ENCODE data around the gene SLC7A14. TPM values are rescaled to one million over a fixed set of nuclear protein-coding genes. Genes with fewer than 3 reads are reported as not detected.

The SLC7A14 gene
- total RNA-seq, 1 experiment from 2014 or later: not detected

DNA sequence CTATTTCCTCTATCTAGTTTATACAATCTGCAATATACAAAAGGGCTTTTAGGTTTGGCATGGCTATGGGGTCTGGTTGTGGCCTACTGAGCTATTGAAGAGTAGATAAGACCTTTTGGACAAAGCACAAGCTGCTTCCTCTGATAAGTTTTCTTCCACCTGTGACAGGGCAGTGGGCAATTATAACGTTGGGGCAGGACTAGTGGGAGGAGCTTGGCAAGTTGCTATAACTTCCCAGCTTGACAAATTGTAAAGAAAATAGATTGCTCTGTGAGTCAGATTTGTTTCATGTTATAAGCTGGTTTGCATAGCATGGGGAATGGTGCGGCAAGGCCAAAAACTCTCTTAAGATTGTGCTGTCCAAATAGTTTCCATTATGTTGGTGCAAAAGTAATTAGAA lies 64.9 kb downstream of the SLC7A14 start:
- H3K4me3 Mint-ChIP-seq (ENCODE audit: unreplicated experiment): no peak overlapping the region
- H3K9me3 Mint-ChIP-seq (ENCODE audit: unreplicated experiment): no peaks in the 10 kb centered on the region
- CTCF ChIA-PET: no interaction called here
- intact Hi-C loops (cut with micrococcal nuclease): no loop called here
- DNase-seq (ENCODE audit: unreplicated experiment): peak; percentile 4
- no TSS peak for BruUV-seq (replicated peaks)
- H3K36me3 Mint-ChIP-seq (ENCODE audit: insufficient read depth, unreplicated experiment): no peaks in the 10 kb centered on the region
- H3K4me1 Mint-ChIP-seq (ENCODE audit: insufficient read depth, unreplicated experiment): peaks cover 14% of the 10 kb centered on the region
- POLR2A ChIA-PET: no interaction called here
- TF ChIP-seq, protein P1, sequence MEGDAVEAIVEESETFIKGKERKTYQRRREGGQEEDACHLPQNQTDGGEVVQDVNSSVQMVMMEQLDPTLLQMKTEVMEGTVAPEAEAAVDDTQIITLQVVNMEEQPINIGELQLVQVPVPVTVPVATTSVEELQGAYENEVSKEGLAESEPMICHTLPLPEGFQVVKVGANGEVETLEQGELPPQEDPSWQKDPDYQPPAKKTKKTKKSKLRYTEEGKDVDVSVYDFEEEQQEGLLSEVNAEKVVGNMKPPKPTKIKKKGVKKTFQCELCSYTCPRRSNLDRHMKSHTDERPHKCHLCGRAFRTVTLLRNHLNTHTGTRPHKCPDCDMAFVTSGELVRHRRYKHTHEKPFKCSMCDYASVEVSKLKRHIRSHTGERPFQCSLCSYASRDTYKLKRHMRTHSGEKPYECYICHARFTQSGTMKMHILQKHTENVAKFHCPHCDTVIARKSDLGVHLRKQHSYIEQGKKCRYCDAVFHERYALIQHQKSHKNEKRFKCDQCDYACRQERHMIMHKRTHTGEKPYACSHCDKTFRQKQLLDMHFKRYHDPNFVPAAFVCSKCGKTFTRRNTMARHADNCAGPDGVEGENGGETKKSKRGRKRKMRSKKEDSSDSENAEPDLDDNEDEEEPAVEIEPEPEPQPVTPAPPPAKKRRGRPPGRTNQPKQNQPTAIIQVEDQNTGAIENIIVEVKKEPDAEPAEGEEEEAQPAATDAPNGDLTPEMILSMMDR (IDR thresholded peaks at IDR 0.05; ENCODE audit: unreplicated experiment): no peak
- no peak overlapping the region for H3K27ac Mint-ChIP-seq (ENCODE audit: low read depth, unreplicated experiment)
- H3K27me3 Mint-ChIP-seq (ENCODE audit: insufficient read depth, unreplicated experiment): no peaks in the 10 kb centered on the region

DNA sequence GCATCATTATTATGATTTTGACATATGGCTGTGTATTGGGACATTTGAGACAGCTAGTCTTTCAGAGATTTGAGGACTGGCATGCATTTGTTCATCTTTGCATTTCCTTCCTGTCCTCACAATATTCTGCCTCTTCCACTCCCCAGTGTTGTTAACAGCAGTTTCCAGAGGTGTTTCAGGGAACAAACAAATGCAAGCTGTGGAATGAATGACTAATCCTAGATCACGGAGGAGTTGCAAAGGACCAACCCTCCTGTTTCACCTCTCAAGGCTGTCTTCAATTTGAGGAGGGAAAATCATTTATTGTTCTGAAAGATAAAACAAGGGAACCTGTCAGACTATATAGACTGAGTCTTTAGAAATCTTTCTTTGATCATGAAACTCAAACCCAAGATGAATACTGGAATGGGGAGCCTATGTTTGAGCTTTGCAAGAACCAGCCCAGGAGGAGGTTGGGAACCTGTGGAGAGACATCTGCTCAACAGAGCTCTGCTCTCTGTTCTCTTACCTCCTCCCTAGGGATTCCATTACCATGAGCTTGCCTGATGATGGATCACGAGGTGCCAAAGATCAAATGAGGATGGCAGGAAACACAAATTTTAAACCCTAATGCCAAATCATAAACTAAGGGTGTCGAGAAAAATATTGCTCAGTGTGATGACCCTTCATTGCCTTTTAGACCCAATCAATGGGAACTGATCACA lies 68.5 kb downstream of the SLC7A14 start:
- no peaks in the 10 kb centered on the region for H3K9me3 Mint-ChIP-seq (ENCODE audit: unreplicated experiment)
- no peaks in the 10 kb centered on the region for H3K36me3 Mint-ChIP-seq (ENCODE audit: insufficient read depth, unreplicated experiment)
- ChIA-PET POLR2A (interaction anchor here (0.6 to 1.1 kb wide), 3 partner anchors 107 to 207 kb away, joined by 3 to 4 read pairs (median 3); no protein-coding TSS in a partner anchor), CTCF (interaction anchor here (0.6 to 1.4 kb wide), 4 partner anchors 104 to 331 kb away, joined by 3 to 7 read pairs (median 4); no protein-coding TSS in a partner anchor)
- intact Hi-C loops (cut with micrococcal nuclease): no loop called here
- no peak overlapping the region for H3K27ac Mint-ChIP-seq (ENCODE audit: low read depth, unreplicated experiment)
- peaks cover 6% of the 10 kb centered on the region for H3K4me1 Mint-ChIP-seq (ENCODE audit: insufficient read depth, unreplicated experiment)
- no peak overlapping the region for H3K4me3 Mint-ChIP-seq (ENCODE audit: unreplicated experiment)
- H3K27me3 Mint-ChIP-seq (ENCODE audit: insufficient read depth, unreplicated experiment): no peaks in the 10 kb centered on the region
- TF ChIP-seq, protein P1 (IDR thresholded peaks at IDR 0.05; ENCODE audit: unreplicated experiment): no peak
- BruUV-seq (replicated peaks): no TSS peak
- DNase-seq (ENCODE audit: unreplicated experiment): no peak

DNA sequence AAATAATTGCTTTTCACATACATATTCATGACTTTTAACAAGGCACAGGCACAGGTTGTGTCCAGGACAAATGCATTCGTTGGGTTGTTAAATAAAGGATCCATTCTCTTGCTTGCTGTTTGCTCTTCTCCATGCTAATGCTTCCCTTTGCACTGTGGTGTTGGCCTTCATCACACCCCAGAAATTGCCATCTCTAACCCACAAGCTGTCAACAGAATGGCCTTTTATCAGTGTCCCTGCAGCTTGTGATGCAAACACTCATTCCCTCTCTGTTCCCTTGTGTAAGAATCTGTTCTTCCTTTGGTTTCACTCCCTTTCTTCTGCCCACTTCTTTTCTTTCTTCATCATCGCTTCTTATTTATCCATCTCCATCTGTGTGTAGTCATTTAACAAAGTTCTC lies 72.2 kb downstream of the SLC7A14 start:
- no peak overlapping the region for H3K4me3 Mint-ChIP-seq (ENCODE audit: unreplicated experiment)
- BruUV-seq (replicated peaks): no TSS peak
- ChIA-PET POLR2A (no interaction called here), CTCF (interaction anchor here (0.7 to 2.0 kb wide), 3 partner anchors 14 to 298 kb away, joined by 3 to 7 read pairs (median 5); no protein-coding TSS in a partner anchor)
- no peaks in the 10 kb centered on the region for H3K27me3 Mint-ChIP-seq (ENCODE audit: insufficient read depth, unreplicated experiment)
- DNase-seq (ENCODE audit: unreplicated experiment): no peak
- TF ChIP-seq, protein P1 (IDR thresholded peaks at IDR 0.05; ENCODE audit: unreplicated experiment): no peak
- H3K27ac Mint-ChIP-seq (ENCODE audit: low read depth, unreplicated experiment): no peak overlapping the region
- H3K4me1 Mint-ChIP-seq (ENCODE audit: insufficient read depth, unreplicated experiment): peaks cover 6% of the 10 kb centered on the region
- no peaks in the 10 kb centered on the region for H3K36me3 Mint-ChIP-seq (ENCODE audit: insufficient read depth, unreplicated experiment)
- H3K9me3 Mint-ChIP-seq (ENCODE audit: unreplicated experiment): no peaks in the 10 kb centered on the region
- intact Hi-C loops (cut with micrococcal nuclease): no loop called here

DNA sequence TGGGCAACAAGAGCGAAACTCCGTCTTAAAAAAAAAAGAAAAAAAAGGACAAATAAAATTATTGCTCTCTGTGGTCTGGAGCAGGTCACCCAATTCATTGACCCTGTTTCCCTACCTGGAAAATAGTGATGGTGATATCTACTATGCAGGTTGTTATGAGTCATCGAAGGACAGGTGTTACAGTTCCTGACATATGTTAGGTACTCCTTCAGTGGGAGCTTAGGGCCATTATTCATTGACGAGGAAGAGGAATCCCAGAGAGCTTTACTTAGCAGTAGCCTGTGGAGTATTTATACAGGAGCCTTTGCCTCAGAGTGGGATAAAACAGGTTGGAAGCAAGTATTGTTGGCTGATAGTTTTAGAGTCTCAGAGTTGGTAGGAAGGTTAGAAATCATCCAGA lies 74.5 kb downstream of the SLC7A14 start:
- no peaks in the 10 kb centered on the region for H3K36me3 Mint-ChIP-seq (ENCODE audit: insufficient read depth, unreplicated experiment)
- POLR2A ChIA-PET: no interaction called here
- no peaks in the 10 kb centered on the region for H3K4me1 Mint-ChIP-seq (ENCODE audit: insufficient read depth, unreplicated experiment)

More for the DNA sequence above, 74.5 kb downstream of the SLC7A14 start:
- Mint-ChIP-seq H3K27ac (ENCODE audit: low read depth, unreplicated experiment) (no peak overlapping the region), H3K9me3 (ENCODE audit: unreplicated experiment) (no peaks in the 10 kb centered on the region), H3K4me3 (ENCODE audit: unreplicated experiment) (no peak overlapping the region), H3K27me3 (ENCODE audit: insufficient read depth, unreplicated experiment) (no peaks in the 10 kb centered on the region)
- no peak for DNase-seq (ENCODE audit: unreplicated experiment)
- intact Hi-C loops (cut with micrococcal nuclease): no loop called here
- BruUV-seq (replicated peaks): no TSS peak
- TF ChIP-seq, protein P1 (IDR thresholded peaks at IDR 0.05; ENCODE audit: unreplicated experiment): no peak
- CTCF ChIA-PET: interaction anchor here (0.6 kb wide), 1 partner anchor 28 kb away, joined by 3 read pairs; no protein-coding TSS in a partner anchor
